ENCODE data around the gene ILKAP.

ILKAP gene

DNA sequence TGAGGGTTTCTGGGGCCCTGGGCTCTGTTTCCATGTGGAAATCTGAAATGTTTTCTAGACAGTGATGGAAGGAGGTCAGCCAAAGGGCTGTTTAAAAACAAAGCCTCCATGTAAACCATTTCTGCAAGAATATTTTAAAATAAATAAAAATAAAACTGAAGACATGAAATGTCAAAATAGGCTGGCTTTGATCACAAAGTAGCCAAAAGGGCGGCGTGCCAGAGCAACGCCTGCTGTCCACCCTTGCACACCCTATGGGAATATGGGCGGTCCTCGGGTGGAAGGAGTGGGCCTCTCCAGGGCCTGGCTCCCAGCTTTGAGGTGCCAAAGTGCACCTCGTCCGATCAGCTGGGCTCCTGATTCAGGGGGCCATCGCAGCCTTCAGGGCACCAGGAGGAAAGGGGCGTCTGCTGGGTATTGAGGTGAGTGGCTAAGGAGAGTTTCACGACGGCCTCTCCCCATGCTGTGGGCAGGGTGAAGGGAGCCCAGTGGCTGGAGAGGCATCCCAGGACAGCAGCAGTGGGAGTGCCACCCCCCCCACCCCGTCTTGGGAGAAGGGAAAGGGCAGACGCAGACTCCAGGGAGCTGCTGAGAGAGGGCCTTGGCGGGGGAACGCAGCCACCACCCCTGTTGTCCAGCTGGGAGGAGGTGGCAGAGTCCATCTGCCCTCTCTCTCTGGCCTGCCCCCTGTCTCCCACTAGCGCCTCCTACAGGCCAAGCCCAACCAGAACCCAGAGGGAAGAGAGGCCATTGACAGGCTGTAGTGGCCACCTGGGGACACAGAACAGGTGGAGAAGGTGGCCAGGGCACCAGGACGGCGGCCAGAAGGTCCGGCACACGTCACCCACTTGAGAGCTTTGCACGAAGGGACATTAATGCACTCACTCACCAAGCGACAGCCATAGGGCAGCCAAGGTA, 50.5 kb downstream of the ILKAP start:
- no peaks in the 10 kb centered on the region for H3K4me1 ChIP-seq
- in situ Hi-C loops (cut with MboI; ENCODE audit: low sequenced_read_pairs), result no loop called here
- no peaks in the 10 kb centered on the region for H3K36me3 ChIP-seq (replicated peaks)

DNA sequence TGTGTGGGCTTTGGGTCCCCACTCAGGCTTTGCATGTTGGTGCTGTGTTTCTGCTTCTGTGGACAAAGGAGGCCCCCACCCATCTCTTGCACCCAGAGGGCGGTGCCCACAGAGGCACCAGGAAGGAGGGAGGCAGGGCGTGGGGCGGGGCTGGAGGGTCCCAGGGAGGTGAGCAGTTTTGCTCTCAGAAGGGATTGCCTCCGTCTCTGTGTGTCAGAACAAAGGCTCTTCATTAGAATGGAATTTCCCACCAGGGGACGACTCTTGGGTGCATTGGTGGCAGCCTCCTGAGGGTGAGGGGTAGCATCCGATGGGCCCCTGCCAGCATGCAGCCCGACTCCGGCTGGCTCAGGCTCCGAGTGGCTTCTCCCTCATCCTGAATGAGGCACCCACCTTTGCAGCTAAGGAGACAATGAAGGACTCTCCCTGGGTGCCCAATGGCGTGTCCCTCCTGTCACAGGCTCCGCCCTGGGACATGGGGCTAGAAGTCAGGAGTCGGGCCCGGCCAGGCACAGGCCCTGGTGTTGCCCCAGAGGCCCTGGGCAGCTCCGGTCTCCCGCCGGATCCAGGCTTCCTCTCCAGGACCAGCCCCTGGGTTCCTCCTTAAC, 51.8 kb downstream of the ILKAP start:
- H3K4me1 ChIP-seq, result no peaks in the 10 kb centered on the region
- no peak overlapping the region for H3K4me3 ChIP-seq
- H3K36me3 ChIP-seq (replicated peaks), result no peaks in the 10 kb centered on the region
- H3K27me3 ChIP-seq (ENCODE audit: low read depth), result no peaks in the 10 kb centered on the region
- H3K9me3 ChIP-seq, result no peaks in the 10 kb centered on the region
- DNase-seq (ENCODE audit: low spot score in 2 of 2), result no peak
- in situ Hi-C loops (cut with MboI; ENCODE audit: low sequenced_read_pairs), result no loop called here

More for the DNA sequence above, 50.5 kb downstream of the ILKAP start:
- Histone ChIP-seq H3K4me3 (no peak overlapping the region), H3K27me3 (ENCODE audit: low read depth) (no peaks in the 10 kb centered on the region), H3K9me3 (no peaks in the 10 kb centered on the region)
- DNase-seq (ENCODE audit: low spot score in 2 of 2), result no peak

DNA sequence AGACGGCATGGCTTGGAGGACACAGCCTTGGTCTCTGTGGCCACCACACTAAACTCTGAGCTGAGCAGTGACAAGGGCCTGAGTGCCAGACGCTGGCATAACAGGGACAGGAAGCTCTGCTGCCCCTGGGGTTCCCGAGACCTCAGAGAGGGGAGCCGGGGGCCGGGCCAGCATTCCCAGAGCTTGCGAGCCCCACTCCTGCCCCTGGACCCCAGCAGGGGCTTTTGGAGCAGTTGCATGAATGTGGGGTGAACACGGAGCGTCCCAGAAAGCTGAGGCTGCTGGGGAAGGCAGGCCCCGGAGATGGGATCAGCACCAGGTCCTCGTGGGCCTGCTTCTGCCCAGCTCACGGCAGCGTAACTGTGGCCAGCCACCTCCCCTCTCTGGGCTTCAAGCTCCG, 52.3 kb downstream of the ILKAP start:
- no peak for DNase-seq (ENCODE audit: low spot score in 2 of 2)
- in situ Hi-C loops (cut with MboI; ENCODE audit: low sequenced_read_pairs), result no loop called here
- H3K27me3 ChIP-seq (ENCODE audit: low read depth), result no peaks in the 10 kb centered on the region

DNA sequence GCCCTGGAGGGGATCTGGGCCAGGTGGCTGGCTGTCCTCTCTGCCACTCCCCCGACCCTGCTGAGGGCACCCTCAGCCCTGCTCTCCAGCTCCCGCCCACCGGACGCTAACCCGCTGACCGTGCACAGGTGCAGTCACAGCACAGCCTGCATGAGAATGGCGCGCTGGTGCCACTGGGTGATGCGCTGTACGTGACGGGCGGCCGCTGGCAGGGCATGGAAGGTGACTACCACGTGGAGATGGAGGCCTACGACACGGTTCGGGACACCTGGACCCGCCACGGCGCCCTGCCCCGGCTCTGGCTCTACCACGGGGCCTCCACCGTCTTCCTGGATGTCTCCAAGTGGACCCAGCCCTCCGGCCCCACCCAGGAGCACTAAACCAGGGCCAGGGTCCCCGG, 52.8 kb downstream of the ILKAP start:
- in situ Hi-C loops (cut with MboI; ENCODE audit: low sequenced_read_pairs), result no loop called here
- no peaks in the 10 kb centered on the region for H3K36me3 ChIP-seq (replicated peaks)
- H3K27me3 ChIP-seq (ENCODE audit: low read depth), result no peaks in the 10 kb centered on the region
- H3K9me3 ChIP-seq, result no peaks in the 10 kb centered on the region
- no peak overlapping the region for H3K4me3 ChIP-seq
- DNase-seq (ENCODE audit: low spot score in 2 of 2), result no peak
- H3K4me1 ChIP-seq, result no peaks in the 10 kb centered on the region

More for the DNA sequence above, 52.3 kb downstream of the ILKAP start:
- no peaks in the 10 kb centered on the region for H3K9me3 ChIP-seq
- no peaks in the 10 kb centered on the region for H3K36me3 ChIP-seq (replicated peaks)
- no peaks in the 10 kb centered on the region for H3K4me1 ChIP-seq
- no peak overlapping the region for H3K4me3 ChIP-seq

GRCh38 chr2:238149841-238150572, 53.5 kb downstream of the ILKAP start:
- Histone ChIP-seq H3K36me3 (replicated peaks) (no peaks in the 10 kb centered on the region), H3K27me3 (ENCODE audit: low read depth) (no peaks in the 10 kb centered on the region), H3K4me3 (no peak overlapping the region), H3K9me3 (no peaks in the 10 kb centered on the region), H3K4me1 (no peaks in the 10 kb centered on the region)
- in situ Hi-C loops (cut with MboI; ENCODE audit: low sequenced_read_pairs), result no loop called here
- no peak for DNase-seq (ENCODE audit: low spot score in 2 of 2)

GRCh38 chr2:238148981-238149380, 54.5 kb downstream of the ILKAP start:
- H3K9me3 ChIP-seq, result no peaks in the 10 kb centered on the region
- in situ Hi-C loops (cut with MboI; ENCODE audit: low sequenced_read_pairs), result no loop called here

DNA sequence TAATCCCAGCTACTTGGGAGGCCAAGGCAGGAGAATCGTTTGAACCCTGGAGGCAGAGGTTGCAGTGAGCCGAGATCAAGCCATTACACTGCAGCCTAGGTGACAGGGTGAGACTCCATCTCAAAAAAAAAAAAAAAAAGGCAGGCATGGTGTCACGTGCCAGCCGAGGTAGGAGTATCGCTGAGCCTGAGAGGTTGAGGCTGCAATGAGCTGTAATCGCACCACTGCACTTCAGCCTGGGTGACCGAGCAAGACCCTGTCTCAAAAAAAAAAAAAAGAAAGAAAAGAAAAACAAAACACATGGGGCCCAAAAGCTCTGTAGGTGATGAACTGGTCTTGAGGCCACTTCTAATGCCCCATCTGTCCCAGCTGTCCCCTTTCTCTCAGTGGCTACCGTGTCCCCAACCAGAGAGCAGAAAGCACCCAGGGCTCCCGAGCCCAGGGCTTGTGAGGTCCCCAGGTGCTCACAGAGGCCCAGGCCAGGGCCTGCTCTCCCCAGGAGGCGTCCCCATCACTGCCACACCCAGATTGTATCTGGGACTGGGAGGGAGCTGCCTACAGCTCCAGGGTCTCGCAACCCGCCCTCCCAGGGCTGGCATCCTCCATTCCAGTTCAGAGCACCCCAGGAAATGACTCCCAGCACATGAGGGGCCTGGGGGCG, 56.5 kb downstream of the ILKAP start:
- in situ Hi-C loops (cut with MboI; ENCODE audit: low sequenced_read_pairs), result no loop called here
- no peak for DNase-seq (ENCODE audit: low spot score in 2 of 2)
- Histone ChIP-seq H3K36me3 (replicated peaks) (no peaks in the 10 kb centered on the region), H3K4me3 (no peak overlapping the region), H3K9me3 (no peaks in the 10 kb centered on the region), H3K4me1 (no peaks in the 10 kb centered on the region), H3K27me3 (ENCODE audit: low read depth) (no peaks in the 10 kb centered on the region)

More at GRCh38 chr2:238148981-238149380, 54.5 kb downstream of the ILKAP start:
- DNase-seq (ENCODE audit: low spot score in 2 of 2), result no peak
- Histone ChIP-seq H3K36me3 (replicated peaks) (no peaks in the 10 kb centered on the region), H3K4me3 (no peak overlapping the region), H3K27me3 (ENCODE audit: low read depth) (no peaks in the 10 kb centered on the region), H3K4me1 (no peaks in the 10 kb centered on the region)

DNA sequence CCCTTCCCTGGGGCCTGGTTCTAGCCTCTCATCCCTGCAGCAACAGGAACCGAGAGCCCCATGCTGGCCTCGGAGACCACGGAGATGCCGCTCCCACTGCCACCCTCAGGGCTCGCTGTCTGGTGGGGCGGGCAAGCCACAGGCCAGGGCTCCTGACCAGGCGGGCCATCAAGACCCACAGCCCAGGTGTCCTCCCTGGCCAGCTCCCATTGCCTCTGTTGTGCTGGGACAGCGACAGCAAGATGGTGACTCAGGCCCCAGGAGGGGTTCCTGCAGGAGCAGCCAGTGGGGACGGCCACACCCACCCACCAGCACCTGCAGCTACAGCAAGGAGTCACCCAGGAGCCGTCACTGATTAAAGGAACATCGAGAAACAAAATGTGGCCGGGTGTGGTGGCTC, 57.6 kb downstream of the ILKAP start:
- H3K4me3 ChIP-seq, result no peak overlapping the region
- in situ Hi-C loops (cut with MboI; ENCODE audit: low sequenced_read_pairs), result no loop called here
- DNase-seq (ENCODE audit: low spot score in 2 of 2), result no peak
- H3K27me3 ChIP-seq (ENCODE audit: low read depth), result no peaks in the 10 kb centered on the region
- no peaks in the 10 kb centered on the region for H3K36me3 ChIP-seq (replicated peaks)
- H3K9me3 ChIP-seq, result no peaks in the 10 kb centered on the region
- H3K4me1 ChIP-seq, result no peaks in the 10 kb centered on the region

GRCh38 chr2:238145046-238145445, 58.4 kb downstream of the ILKAP start:
- Histone ChIP-seq H3K9me3 (no peaks in the 10 kb centered on the region), H3K27me3 (ENCODE audit: low read depth) (no peaks in the 10 kb centered on the region), H3K4me1 (no peaks in the 10 kb centered on the region), H3K36me3 (replicated peaks) (no peaks in the 10 kb centered on the region), H3K4me3 (no peak overlapping the region)
- in situ Hi-C loops (cut with MboI; ENCODE audit: low sequenced_read_pairs), result no loop called here
- no peak for DNase-seq (ENCODE audit: low spot score in 2 of 2)

DNA sequence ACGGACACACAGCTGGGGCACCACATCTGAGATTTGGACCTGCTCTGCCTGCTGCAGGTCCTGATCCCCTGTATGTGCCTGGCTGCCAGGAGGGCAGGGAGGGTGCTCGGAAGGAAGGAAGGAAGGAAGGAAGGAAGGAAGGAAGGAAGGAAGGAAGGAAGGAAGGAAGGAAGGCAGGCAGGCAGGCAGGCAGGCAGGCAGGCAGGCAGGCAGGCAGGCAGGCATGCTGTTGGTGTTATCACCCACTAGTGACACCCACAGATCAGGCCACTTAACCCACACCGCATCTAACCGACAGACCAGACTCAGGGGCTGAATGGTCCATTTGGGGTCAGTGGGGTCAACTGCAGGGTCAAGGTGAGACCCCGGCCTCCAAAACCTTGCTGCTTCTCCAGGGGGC, 59.2 kb downstream of the ILKAP start:
- no peak for DNase-seq (ENCODE audit: low spot score in 2 of 2)
- in situ Hi-C loops (cut with MboI; ENCODE audit: low sequenced_read_pairs), result no loop called here
- H3K4me3 ChIP-seq, result no peak overlapping the region
- H3K36me3 ChIP-seq (replicated peaks), result no peaks in the 10 kb centered on the region
- no peaks in the 10 kb centered on the region for H3K9me3 ChIP-seq
- H3K27me3 ChIP-seq (ENCODE audit: low read depth), result no peaks in the 10 kb centered on the region
- H3K4me1 ChIP-seq, result no peaks in the 10 kb centered on the region

DNA sequence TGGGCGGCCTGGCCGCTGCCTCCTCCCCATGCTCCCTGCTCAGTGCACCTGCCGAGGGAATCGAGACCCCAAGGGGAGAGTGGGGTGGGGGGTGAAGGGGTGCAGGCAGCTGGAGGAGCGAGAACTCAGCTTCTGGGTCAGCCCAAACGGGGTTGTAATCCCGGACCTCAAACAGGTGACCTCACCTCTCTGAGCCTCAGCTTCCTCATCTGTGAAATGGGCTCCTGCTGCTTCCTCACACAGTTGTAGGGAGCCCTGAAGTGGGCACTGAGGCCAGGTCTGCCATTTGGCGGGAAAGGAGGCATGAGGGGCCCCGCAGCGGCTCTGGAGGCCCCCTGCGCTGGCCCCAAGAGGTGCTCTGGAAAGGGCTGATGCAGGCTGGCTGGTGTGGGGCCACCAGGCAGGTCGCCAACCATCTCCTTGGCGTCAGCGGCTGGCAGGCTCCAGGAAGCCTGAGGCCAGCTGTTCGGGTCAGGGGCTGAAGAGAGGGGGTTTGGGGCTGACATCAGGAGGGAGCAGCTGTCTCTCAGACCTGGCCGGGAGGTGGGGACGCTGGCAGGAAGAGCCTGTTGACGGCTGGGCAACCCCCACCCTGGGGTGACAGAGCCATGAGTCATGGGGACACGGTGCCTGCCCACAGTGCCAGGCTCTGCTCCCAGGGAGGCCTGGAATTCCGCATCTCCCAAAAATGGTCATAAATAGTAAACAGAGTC, 60.1 kb downstream of the ILKAP start:
- in situ Hi-C loops (cut with MboI; ENCODE audit: low sequenced_read_pairs), result no loop called here
- Histone ChIP-seq H3K27me3 (ENCODE audit: low read depth) (no peaks in the 10 kb centered on the region), H3K9me3 (no peaks in the 10 kb centered on the region), H3K4me3 (no peak overlapping the region), H3K36me3 (replicated peaks) (no peaks in the 10 kb centered on the region), H3K4me1 (no peaks in the 10 kb centered on the region)
- DNase-seq (ENCODE audit: low spot score in 2 of 2), result no peak

- in situ Hi-C loops (cut with MboI; ENCODE audit: low sequenced_read_pairs), result no loop called here
- Histone ChIP-seq H3K4me3 (no peak overlapping the region), H3K27me3 (ENCODE audit: low read depth) (no peaks in the 10 kb centered on the region), H3K36me3 (replicated peaks) (no peaks in the 10 kb centered on the region), H3K9me3 (no peaks in the 10 kb centered on the region), H3K4me1 (no peaks in the 10 kb centered on the region)
- no peak for DNase-seq (ENCODE audit: low spot score in 2 of 2)
Observed at GRCh38 chr2:238142382-238143205, 60.9 kb downstream of the ILKAP start.

Data from HAP-1 (cell line).